Loucy (cell line): Measurements from ENCODE around the gene ADIRF.

ENCODE experiments used
- H2AFZ ChIP-seq: fragments of 200-600 bp; sonication (generic); 2 replicates; pipeline ENCODE4 v1.6.0; 2016; ENCODE audit warnings: antibody characterized with exemption, mild to moderate bottlenecking, low read length, moderate library complexity
- H3F3A ChIP-seq: fragments of 200-600 bp; 2 replicates; pipeline ENCODE4 v1.6.0; 2016; ENCODE audit warnings: antibody characterized with exemption, low read depth, mild to moderate bottlenecking
- H3K27me3 ChIP-seq: fragments of 200-600 bp; sonication (generic); 2 replicates; pipeline ENCODE4 v1.6.1; 2014; ENCODE audit warnings: low read length, mild to moderate bottlenecking; ENCODE audit not compliant: insufficient read depth, poor library complexity, severe bottlenecking
- H3K36me3 ChIP-seq: fragments of 200-600 bp; sonication (generic); 2 replicates; pipeline ENCODE4 v1.6.1; 2016; ENCODE audit warnings: low read length; ENCODE audit not compliant: insufficient read depth
- H3K4me1 ChIP-seq: fragments of 200-600 bp; sonication (generic); 2 replicates; pipeline ENCODE4 v1.5.1; 2014; ENCODE audit warnings: low read length, mild to moderate bottlenecking; ENCODE audit not compliant: insufficient read depth, poor library complexity, severe bottlenecking
- H3K4me2 ChIP-seq: fragments of 200-600 bp; sonication (generic); 2 replicates; pipeline ENCODE4 v1.6.0; 2014; ENCODE audit warnings: antibody characterized with exemption, low read length, low read depth, mild to moderate bottlenecking; ENCODE audit not compliant: poor library complexity, severe bottlenecking
- H3K4me3 ChIP-seq: fragments of 200-600 bp; sonication (generic); 2 replicates; pipeline ENCODE4 v1.5.1; 2014; ENCODE audit warnings: low read length, mild to moderate bottlenecking, mixed read lengths; ENCODE audit not compliant: poor library complexity, severe bottlenecking
- H3K79me2 ChIP-seq: fragments of 200-600 bp; sonication (generic); 2 replicates; pipeline ENCODE4 v1.6.1; 2014; ENCODE audit warnings: low read length; ENCODE audit not compliant: insufficient read depth
- H3K9ac ChIP-seq: fragments of 200-600 bp; sonication (generic); 2 replicates; pipeline ENCODE4 v1.6.0; 2014; ENCODE audit warnings: mild to moderate bottlenecking, low read depth, low read length, moderate library complexity; ENCODE audit not compliant: poor library complexity, severe bottlenecking
- H3K9me2 ChIP-seq: fragments of 200-600 bp; sonication (generic); replicated peaks from 2 replicates; pipeline ENCODE4 v1.6.1; 2016; ENCODE audit warnings: low read depth, low read length, mixed read lengths
- H3K9me3 ChIP-seq: fragments of 200-600 bp; sonication (generic); 2 replicates; pipeline ENCODE4 v1.6.1; 2014; ENCODE audit warnings: mild to moderate bottlenecking, antibody characterized with exemption, low read length, low read depth; ENCODE audit not compliant: insufficient read depth
- H4K20me1 ChIP-seq: fragments of 200-600 bp; sonication (generic); 2 replicates; pipeline ENCODE4 v1.6.0; 2014; ENCODE audit warnings: antibody characterized with exemption, low read length, mild to moderate bottlenecking; ENCODE audit not compliant: insufficient read depth, poor library complexity, severe bottlenecking
- EZH2phosphoT487 ChIP-seq: fragments of 200-600 bp; IDR thresholded peaks from 2 replicates; pipeline ENCODE4 v1.6.1; 2018; ENCODE audit warnings: antibody characterized with exemption, mild to moderate bottlenecking, moderate library complexity, borderline replicate concordance
- TF ChIP-seq, protein P1 (sequence below): fragments of 200-600 bp; sonication (generic); conservative IDR thresholded peaks from 2 replicates; pipeline ENCODE4 v1.5.1; 2014; ENCODE audit warnings: mild to moderate bottlenecking, antibody characterized with exemption, low read length

Gene ADIRF

GRCh38 chr10:86944471-86944870, 23.8 kb upstream of the ADIRF start:
- no peak overlapping the region for H3K4me2 ChIP-seq
- no peaks in the 10 kb centered on the region for H4K20me1 ChIP-seq
- no peak overlapping the region for H3K4me3 ChIP-seq
- no peak overlapping the region for H2AFZ ChIP-seq
- no peaks in the 10 kb centered on the region for H3F3A ChIP-seq
- no peak overlapping the region for H3K9ac ChIP-seq
- H3K9me2 ChIP-seq, result no peaks in the 10 kb centered on the region
- H3K36me3 ChIP-seq, result no peaks in the 10 kb centered on the region
- no peaks in the 10 kb centered on the region for H3K79me2 ChIP-seq
- TF ChIP-seq, protein P1, sequence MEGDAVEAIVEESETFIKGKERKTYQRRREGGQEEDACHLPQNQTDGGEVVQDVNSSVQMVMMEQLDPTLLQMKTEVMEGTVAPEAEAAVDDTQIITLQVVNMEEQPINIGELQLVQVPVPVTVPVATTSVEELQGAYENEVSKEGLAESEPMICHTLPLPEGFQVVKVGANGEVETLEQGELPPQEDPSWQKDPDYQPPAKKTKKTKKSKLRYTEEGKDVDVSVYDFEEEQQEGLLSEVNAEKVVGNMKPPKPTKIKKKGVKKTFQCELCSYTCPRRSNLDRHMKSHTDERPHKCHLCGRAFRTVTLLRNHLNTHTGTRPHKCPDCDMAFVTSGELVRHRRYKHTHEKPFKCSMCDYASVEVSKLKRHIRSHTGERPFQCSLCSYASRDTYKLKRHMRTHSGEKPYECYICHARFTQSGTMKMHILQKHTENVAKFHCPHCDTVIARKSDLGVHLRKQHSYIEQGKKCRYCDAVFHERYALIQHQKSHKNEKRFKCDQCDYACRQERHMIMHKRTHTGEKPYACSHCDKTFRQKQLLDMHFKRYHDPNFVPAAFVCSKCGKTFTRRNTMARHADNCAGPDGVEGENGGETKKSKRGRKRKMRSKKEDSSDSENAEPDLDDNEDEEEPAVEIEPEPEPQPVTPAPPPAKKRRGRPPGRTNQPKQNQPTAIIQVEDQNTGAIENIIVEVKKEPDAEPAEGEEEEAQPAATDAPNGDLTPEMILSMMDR, result no peak
- TF ChIP-seq EZH2phosphoT487, result no peak
- no peaks in the 10 kb centered on the region for H3K9me3 ChIP-seq
- no peaks in the 10 kb centered on the region for H3K27me3 ChIP-seq
- peaks cover 2% of the 10 kb centered on the region for H3K4me1 ChIP-seq

GRCh38 chr10:86944907-86945306, 23.4 kb upstream of the ADIRF start:
- Histone ChIP-seq H2AFZ (no peak overlapping the region), H3K9ac (no peak overlapping the region), H3K9me2 (no peaks in the 10 kb centered on the region), H3K4me1 (no peaks in the 10 kb centered on the region), H3K27me3 (no peaks in the 10 kb centered on the region), H3K9me3 (no peaks in the 10 kb centered on the region), H3K4me3 (no peak overlapping the region), H3K4me2 (no peak overlapping the region), H3K36me3 (no peaks in the 10 kb centered on the region), H4K20me1 (no peaks in the 10 kb centered on the region), H3K79me2 (no peaks in the 10 kb centered on the region), H3F3A (no peaks in the 10 kb centered on the region)
- TF ChIP-seq, protein P1, result no peak
- no peak for TF ChIP-seq EZH2phosphoT487

- no peaks in the 10 kb centered on the region for H3K9me2 ChIP-seq
- H3K4me2 ChIP-seq, result no peak overlapping the region
- no peaks in the 10 kb centered on the region for H3K9me3 ChIP-seq
- H3K9ac ChIP-seq, result no peak overlapping the region
- no peak overlapping the region for H3K4me3 ChIP-seq
- TF ChIP-seq EZH2phosphoT487, result no peak
- TF ChIP-seq, protein P1, result 0 out of 2 replicates have a peak, but pooled peaks have one; percentile 19
- H3K4me1 ChIP-seq, result no peaks in the 10 kb centered on the region
- H3K27me3 ChIP-seq, result no peaks in the 10 kb centered on the region
- no peaks in the 10 kb centered on the region for H4K20me1 ChIP-seq
- H3K79me2 ChIP-seq, result no peaks in the 10 kb centered on the region
- no peak overlapping the region for H2AFZ ChIP-seq
- H3F3A ChIP-seq, result no peaks in the 10 kb centered on the region
- H3K36me3 ChIP-seq, result no peaks in the 10 kb centered on the region
Measured at GRCh38 chr10:86945361-86946212, 22.7 kb upstream of the ADIRF start.
